Hepatic stellate cell (primary cell): Measurements from ENCODE around the gene ZNF267.
"Not testable (repeated sequence)": the region's sequence is repeated elsewhere in the genome, so short reads cannot be mapped to it uniquely, and the experiment has no call there.

Source experiments
- DNase-seq: peaks from one replicate; pipeline ENCODE4 v3.0.0; 2011; ENCODE audit warnings: low spot score

The ZNF267 gene

DNA sequence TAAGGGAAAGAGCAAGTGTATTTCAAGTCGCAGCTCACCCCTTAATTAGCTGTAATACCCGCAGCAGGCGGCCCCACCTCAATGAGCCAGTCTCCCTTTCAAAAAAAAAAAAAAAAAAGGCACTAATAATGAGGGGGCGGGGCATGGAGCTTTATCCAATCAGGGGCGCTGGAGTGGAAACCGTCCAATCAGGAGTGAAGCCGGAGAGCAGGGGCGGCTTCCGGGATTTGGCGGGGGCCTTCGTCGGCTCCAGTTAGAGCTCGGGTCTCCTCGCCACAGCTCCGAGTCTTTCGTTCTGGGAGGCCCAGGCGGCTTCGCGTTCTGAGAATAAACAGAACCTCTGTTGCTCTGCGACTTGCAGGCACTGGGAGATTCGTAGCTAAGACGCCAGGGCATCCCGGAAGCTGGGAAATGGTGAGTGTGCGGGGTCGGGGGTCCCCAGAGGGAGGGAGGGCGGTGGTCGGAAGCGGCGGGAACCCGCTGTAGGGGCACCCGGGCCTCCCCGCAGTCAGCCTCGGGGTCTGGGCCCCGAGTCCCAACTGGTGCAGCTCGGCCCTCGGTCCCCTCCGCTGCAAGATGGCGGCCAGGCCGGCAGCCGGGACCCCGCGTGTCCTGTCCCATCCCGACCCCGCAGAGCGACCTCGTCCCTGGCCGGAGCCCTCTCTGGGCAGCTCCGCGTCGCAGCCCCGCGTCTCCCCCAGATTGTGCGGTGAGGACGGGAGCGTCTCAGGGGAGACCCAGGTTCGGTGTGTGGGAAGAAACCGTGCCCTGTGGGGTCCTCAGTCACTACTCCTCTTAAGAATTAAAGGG lies at the start of gene ZNF267:
ZNF267 (plus strand) TSS at position 252 of the 810 bp plus-strand sequence; CDS start at position 412, 160 bp downstream.
- peak; percentile 92 for DNase-seq

DNA sequence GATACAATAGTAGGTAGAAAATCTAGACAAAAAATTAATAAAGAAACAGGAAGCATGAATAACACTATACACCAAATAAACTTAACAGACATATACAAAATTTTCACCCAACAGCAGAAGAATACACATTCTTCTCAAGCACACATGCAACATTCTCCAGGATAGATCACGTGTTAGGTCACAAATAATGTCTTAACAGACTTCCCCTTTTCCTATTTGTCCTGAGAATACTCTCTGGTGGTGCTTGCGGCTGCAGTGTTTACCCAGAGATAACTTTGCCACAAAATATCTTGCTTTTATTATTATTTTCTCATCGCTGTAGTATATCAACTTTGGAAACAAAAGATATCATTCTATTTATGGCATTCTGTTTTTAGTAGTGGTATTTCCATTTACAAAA lies 40.6 kb upstream of the ZNF267 start:
- DNase-seq: no peak

DNA sequence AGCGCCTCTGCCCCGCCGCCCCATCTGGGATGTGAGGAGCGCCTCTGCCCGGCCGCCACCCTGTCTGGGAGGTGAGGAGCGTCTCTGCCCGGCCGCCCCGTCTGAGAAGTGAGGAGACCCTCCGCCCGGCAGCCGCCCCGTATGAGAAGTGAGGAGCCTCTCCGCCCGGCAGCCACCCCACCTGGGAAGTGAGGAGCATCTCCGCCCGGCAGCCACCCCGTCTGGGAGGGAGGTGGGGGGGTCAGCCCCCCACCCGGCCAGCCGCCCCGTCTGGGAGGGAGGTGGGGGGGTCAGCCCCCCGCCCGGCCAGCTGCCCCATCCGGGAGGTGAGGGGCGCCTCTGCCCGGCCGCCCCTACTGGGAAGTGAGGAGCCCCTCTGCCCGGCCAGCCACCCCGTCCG lies 37.2 kb upstream of the ZNF267 start:
- DNase-seq: not testable (repeated sequence)

DNA sequence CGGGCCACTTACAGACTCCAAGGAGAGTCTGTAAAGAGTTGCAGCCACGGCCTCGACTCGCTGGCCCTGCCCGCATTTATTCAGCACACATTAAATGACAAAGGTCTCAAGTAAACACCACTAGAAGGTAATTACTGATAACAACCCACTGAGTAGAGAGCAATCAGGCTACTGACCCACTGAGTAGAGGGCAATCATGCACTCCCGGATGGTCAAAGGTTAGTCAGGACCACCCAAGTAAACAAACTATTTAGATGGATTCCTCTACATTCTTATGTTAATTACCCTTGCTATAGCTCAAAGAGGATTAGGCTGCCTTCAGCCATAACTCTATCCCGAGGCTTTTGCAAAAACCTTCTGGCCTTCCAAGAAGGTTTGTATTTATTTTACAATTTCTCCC lies 30.7 kb upstream of the ZNF267 start:
- DNase-seq: no peak

DNA sequence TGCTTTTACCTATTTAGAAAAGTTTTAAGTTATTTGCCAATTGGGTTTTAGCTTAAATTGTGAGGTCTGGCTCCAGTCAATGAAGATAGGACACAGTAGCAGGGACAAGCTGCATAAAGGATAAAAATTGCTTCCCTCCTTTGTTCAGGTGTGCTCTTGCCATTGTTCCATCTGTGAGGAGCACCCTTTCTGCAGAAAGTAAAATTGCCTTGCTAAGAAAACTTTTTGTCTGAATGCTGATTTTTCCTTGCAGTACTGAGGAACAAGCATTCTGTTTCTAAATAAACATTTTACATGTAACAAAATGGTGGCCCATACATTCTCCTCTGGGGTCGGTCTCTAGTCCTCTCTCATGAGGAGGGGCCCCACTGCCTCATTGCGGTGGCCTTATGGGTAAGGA lies 25.0 kb upstream of the ZNF267 start:
- DNase-seq: not testable (repeated sequence)

DNA sequence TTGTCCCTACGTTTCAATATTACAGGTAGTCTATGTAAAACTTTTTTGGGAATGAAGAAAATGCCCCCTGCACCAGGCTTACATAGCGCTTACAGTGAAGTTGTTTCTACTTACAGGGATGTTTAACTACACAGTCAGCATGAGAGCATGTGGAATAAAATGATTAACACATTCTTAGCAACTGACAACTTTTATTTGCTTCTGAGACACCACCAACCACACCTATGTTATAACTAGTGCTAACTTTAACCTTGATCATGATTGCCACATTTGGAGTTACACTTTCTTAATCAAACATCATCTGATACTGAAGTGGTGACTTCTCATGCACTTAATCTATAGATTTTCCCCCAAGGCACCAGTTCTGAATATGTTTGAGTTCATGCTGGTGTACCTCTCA lies 20.3 kb upstream of the ZNF267 start:
- no peak for DNase-seq

DNA sequence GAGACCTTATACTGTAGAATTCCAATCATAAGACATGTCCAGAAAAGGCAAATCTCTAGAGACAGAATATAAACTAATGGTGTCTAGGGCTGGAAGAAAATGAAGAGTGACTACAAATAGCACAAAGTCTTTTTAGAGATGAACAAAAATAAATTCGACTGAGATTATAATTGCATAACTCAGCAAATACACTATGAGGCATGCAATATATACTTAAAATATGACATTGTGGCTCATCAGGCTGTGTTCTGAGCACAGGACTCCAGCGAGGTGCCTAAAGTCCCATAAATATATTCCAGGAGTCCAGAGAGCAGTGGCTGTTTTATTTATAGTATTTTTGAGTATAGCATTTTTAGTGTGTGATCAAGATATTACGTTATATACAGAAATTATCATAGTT lies 13.1 kb upstream of the ZNF267 start:
- no peak for DNase-seq

DNA sequence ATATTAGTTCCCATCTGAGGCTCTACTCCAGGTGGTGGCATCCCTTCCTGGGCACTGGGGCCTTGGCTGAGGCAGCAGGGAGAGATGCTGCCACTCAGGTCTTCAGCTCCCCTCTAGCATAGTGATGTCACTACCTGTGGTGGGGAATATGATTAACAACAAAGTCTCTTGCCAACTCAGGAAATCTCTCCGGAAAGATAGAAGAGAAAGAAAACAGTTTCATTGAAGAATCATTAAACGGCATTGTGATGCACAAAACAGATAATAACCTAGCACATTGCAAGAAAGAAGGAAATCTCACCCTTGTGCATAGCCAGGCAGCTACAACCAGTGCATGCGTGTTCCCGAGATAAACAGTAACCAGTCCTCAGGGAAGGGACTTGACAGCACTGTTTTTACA lies 12.2 kb upstream of the ZNF267 start:
- no peak for DNase-seq

DNA sequence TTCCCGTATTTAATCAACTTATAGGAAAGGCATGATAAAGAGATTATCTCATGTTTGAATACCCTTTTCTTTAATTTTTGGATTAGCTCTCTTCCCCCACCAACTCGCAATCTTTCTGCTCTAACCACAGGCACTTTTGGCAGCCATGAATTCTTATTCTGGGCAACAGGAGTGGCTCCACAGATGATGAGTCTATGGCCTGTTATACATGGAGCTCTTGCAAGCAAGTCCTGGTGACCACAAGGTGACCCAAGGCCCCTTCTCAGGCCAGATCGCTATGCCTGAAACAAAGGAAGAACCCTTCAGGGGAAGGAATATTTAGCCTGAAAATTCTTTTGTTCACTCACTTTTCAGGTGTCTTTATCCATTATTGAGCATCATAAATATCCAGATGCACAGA lies 10.8 kb upstream of the ZNF267 start:
- DNase-seq: no peak

DNA sequence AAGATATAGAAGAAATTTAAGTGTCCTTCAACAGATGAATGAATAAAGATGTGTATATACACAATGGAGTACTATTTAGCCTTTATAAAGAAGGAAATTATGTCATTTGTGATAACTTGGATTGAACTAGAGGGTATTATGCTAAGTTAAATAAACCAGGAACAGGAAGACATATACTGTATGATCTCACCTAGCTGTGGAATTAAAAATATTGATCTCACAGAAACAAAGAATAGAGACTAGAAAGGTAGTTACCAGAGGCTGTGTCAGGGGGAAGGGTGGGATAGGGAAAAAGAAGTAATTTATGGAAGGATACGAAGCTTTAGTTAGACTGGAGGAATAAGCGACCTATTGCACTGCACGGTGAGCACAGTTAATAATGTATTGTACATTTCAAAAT lies 5.4 kb upstream of the ZNF267 start:
- DNase-seq: no peak

DNA sequence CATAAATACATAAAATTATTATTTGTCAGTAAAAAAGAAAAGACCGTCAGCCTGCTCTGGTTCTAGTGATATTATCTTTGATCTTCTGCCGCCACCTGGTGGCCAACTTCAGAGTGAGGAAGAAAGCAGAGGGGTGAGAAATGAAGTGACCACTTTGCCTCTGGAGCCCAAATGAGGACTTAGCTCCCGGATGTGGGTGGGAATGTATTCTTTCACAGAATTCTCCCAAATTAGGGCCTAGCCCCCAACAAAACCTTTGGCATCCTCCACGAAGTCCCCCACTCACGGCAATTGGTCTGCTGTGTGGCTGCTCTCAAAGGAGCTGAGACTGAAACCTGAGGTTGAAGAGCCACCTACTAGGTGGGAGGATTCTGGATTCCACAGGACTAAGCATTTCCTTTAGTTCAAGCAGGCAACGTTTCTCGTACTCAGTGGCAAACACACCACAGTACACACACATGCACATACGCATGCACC lies 4.9 kb upstream of the ZNF267 start:
- DNase-seq: peak; percentile 61

DNA sequence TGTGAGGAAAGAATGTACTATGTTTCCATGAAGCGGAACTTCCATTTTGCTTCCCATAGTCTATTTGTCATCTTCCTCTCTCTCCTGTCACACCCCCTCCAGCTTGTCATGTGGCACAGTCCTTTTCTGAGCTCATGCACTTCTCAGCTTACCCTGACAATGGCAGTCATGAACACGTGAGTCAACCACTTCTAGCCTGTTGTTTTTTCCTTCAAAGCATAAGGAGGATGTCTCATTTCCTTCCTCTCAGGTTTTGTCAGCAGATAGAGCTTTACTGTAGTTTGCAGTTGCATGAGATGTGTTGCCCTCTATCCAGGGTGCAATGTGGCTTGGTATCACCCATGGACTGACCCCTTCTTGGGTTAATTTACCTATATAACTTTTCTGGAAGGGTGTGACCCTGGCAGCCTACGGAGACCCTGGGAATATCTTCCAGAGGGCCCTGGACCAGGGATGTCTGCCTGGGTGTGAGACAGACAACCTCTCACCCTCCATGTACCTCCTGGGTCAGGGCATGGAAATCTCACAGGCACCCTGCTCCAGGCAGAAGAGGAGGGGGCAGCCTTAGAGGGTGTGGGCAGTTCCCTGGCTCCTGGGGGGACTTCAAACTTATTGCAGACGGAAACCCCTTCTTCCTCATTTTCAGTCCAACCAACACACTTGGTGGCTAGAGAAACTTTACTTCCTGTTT lies 4.0 kb upstream of the ZNF267 start:
- peak; percentile 56 for DNase-seq

DNA sequence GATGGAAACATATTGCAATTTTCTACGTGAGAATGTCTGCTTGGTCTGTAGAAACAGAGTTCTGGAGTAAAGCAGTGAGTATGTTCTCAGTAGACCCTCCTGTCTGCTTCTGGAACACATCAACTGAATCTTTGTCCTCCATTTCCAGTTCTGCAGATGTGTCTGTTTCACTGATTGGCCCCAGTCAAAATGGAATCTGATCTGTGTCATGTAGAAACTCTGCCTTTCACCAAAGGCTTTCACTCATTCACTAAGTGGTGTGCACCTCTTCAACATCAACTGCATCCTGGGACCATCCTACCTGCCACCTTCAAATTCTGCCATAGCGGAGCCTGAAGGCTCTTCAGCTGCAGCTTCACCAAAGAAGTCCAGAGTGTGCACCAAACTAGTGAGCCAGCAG lies 2.8 kb upstream of the ZNF267 start:
- no peak for DNase-seq

DNA sequence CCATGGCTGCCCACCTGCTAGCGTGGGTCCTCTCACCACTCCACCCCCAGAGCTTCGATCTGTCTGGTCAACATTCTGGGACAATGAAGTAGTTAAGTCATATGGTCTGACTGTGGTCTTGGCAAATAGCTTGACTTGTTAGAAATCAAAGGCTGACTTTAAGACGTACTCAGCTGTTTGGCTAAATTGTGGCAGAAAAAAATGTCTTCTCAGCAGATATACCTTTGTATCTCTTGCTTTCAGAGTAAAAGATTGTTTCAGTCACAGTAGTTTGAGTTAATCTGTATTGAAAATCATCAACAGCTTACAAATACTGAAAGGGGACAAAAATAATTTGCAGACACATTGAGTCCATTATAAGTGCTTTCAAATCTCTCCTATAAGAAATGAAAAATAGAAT lies 2.1 kb upstream of the ZNF267 start:
- DNase-seq: no peak

DNA sequence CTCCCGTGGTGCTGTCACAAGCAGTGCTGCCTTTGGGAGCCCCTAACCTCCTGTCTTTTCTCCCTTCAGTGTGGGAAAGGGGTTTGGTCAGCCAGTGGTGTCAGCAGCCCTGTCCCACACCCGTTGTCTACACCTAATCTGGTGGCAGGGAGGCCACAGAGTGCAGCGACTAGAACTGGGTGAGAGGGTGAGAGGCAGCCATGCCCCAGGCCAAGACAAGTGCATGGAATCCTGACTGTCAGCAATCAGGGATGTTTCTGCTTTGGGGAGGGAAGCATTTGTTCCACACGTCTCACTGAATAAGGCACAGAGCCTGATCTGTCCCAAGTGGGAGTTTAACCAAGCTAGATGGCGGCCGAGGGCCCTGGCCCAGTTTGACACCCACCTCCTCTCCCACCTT lies 1.4 kb upstream of the ZNF267 start:
- DNase-seq: no peak

DNA sequence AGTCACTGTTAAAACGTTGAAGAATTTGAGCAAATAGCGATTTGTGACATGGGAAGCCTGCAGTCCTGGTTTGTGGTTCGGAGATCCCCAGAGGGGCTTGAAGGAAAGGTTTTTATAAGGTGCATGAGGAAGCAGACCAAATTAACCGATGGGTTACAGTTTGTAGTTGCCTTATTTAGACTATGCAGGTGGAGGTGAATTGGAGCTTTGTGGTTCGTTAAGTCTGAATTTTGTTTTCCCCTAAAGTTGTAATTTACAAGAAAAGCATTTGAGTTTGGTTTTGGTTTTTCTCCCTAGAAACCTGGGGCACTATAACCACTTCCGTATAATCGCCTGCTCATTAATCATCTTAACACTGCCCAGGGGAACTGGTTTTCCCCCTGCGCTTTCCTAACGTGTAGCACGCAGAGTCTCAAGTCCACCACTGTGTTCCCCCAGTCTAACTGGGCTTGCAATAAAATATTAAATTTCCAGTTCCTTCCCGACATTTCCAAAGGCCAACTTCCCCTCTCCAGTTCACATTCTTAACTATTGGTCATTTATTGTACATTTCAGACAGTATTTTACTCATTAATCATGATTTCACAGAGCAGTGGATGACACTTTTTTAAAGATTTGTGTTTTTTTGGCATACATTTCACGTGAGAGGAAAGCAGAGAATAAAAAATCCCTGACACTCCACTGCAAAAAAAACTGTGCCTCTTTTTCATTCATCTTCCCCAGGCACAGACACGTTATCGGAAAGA lies 932 bp downstream of the ZNF267 start:
- peak; percentile 34 for DNase-seq

DNA sequence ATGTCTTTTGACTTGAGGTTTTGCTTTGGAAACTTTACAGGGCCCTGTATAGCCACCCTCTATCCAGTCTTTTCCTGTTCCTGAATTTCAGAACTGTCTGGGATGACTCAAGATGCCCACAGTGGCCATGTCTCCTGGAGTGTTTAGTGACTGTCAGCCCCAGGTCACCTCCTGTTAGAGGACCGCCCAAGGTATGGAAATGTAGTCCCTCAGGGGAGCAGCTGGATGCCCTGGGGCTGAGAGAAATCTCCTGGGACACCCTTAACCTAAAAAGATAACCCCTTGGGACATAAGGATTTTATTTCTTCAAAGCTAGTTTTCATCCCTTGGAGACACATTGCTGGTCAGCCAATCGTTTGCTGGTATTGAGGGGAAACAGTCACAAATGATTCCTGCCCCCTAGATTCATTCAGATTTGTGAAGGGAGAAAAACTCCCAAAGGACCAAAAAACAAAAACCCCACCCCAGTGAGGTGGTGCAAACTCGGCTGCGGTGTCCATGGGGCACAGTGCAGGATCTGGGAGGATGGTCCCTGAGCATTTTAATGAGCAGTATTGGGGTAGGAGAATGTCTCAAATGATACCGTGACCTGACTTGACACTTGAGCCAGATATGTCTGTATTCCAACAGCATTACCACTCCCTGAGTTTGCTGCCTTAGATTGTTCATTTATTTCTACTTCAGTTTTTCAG lies 1.7 kb downstream of the ZNF267 start:
- DNase-seq: peak; percentile 50

DNA sequence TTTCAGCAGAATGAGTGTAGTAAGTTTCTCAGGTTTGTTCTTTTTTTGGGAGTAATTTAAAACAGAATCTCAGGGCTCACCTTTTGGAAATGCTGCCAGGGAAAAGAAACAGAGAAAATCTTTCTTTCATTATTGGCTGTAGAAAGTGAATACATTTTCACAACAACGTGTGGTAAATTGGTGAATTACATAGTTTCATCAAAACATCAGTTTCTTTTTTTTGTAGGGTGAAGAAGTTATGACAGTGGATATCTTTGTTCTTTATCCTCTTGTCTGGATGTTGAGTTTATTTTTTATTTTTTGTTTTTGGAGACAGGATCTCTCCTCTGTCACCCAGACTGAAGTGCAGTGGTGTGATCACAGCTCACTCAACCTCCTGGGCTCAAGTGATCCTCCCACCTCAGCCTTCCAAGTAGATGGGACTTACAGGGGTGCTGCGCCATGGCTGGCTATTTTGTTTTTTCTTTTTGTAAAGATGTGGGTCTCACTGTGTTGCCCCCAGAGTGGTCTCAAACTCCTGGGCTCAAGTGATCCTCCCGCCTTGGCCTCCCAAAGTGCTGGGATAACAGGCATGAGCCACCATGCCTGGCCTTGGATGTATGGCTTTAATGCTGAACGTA lies 2.4 kb downstream of the ZNF267 start:
- DNase-seq: no peak

DNA sequence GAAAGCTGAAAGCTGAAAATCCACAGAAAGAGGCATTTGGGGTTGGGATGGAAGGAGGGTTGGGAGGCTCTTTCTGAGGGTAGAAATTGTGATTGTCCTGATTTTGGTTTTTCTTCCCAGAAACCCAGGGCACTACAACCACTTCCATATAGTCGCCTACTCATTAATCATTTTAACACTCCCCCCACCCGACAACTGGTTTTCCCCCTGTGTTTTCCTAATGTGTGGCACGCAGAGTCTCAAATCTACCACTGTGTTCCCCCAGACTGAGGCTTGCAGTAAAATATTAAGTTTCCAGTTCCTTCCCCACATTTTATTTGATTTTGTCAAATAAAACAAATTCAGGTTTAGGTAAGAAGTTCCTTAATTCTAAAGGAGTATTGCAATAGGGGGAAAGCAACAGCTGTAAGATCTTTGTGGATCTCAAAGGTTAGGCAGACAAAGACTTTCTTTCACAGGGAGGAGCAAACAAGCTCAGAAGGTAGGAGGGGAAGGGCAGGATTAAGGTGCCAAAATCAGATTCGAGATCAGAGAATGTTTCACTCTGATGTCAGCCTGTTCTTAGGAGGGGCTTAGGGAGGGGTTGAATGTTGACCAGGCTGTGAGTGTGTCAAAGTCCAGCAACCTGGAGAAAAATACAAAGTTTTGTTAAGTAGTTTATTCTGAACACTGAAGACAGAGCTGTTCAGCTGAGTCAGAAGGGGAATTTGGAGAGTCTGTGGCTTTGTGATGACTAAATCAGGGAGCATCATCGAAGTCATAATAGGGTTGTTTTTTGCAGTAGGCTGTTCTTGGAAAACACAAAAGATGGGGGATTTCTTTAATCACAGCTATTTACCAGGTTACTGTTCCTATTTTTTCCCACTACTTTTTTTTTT lies 3.6 kb downstream of the ZNF267 start:
- peak; percentile 76 for DNase-seq

DNA sequence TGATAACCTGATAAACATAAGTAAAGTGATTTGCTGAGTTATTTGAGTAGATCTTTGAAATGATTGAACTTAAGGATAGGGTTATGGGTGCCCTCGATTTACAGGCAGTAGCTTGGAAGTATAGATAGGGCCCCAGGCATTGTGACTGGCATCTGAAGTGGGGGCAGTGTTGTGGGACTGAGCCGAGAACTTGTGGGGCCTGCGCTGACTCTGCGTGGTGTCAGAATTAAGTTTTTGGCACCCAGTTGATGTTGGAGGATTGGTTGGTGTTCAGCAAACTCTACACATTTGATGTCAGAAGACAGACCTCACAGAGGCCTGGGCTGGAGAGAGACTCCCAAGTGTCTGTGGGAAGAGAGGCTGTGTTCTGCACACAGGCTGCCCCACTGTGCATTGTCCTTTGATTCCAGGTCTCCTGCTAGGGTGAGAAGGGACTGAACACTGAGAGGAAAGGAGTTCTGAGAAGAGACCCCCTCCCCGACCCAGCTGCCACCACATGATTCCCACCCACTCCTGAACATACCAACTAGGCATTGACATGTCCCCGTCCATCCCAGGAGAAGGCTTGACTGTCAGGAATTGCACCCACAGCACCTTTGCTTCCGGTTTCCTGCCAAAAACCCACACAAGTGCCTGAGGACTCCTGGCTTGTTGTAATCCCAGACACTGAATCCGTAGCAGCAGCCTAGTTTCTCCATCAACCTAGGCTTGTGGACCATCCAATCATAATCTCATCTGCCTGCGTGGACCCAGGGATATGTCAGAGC lies 4.5 kb downstream of the ZNF267 start:
- no peak for DNase-seq
